HepG2 (cell line): ENCODE measurements around the gene PTK7. TPM values are rescaled to one million over a fixed set of nuclear protein-coding genes. Genes with fewer than 3 reads are reported as not detected.

Experiments used
- STAT6 ChIP-seq: sonication (generic); formaldehyde crosslinking; IDR thresholded peaks from 2 replicates; pipeline ENCODE4 v1.4.0; 2020; ENCODE audit warnings: missing genetic modification reagents, mild to moderate bottlenecking, borderline replicate concordance
- ZNF646 ChIP-seq: sonication (generic); formaldehyde crosslinking; IDR thresholded peaks from 2 replicates; pipeline ENCODE4 v1.9.0; 2021; ENCODE audit warnings: mild to moderate bottlenecking, missing genetic modification reagents
- polyA plus RNA-seq, 8 experiments: library from polyadenylated mRNA; depleted of rRNA in 3 of 8; stranded (reverse) in 7 of 8; unstranded in 1 of 8; fragments of >200 nt; fragmentation: Illumina TruSeq in 4 of 8; extraction: Trizol in 4 of 8; gene quantifications; 2 replicates each; pipeline versions ENCODE4 v1.2.1 to v1.2.3, GENCODE V29; 2011 to 2016; ENCODE audit warnings: low read depth in 4 of 8, missing spikeins in 1 of 8, mixed read lengths in 1 of 8; ENCODE audit not compliant: insufficient read depth in 1 of 8
- total RNA-seq, 5 experiments: library from RNA; depleted of rRNA; stranded (reverse); fragments of >200 nt; fragmentation: Illumina TruSeq; extraction: Trizol; gene quantifications; 2 replicates each; pipeline ENCODE4 v1.2.3, GENCODE V29; 2016; ENCODE audit warnings: low read depth in 1 of 5
- TF ChIP-seq, protein P1 (sequence below): sonication (generic); formaldehyde crosslinking; IDR thresholded peaks from 2 replicates; pipeline ENCODE4; 2020; ENCODE audit warnings: missing genetic modification reagents, mild to moderate bottlenecking, borderline replicate concordance
- TF ChIP-seq, protein P2 (sequence below): sonication (generic); formaldehyde crosslinking; IDR thresholded peaks from 2 replicates; pipeline ENCODE4 v1.4.0; 2020; ENCODE audit warnings: mild to moderate bottlenecking, missing genetic modification reagents

PTK7 gene
- total and polyA plus RNA-seq, 2 of the 13 experiments (the other 11 are each of a cell fraction or from before 2014, with no cell fraction given) = 98.5 to 99.8 TPM

DNA sequence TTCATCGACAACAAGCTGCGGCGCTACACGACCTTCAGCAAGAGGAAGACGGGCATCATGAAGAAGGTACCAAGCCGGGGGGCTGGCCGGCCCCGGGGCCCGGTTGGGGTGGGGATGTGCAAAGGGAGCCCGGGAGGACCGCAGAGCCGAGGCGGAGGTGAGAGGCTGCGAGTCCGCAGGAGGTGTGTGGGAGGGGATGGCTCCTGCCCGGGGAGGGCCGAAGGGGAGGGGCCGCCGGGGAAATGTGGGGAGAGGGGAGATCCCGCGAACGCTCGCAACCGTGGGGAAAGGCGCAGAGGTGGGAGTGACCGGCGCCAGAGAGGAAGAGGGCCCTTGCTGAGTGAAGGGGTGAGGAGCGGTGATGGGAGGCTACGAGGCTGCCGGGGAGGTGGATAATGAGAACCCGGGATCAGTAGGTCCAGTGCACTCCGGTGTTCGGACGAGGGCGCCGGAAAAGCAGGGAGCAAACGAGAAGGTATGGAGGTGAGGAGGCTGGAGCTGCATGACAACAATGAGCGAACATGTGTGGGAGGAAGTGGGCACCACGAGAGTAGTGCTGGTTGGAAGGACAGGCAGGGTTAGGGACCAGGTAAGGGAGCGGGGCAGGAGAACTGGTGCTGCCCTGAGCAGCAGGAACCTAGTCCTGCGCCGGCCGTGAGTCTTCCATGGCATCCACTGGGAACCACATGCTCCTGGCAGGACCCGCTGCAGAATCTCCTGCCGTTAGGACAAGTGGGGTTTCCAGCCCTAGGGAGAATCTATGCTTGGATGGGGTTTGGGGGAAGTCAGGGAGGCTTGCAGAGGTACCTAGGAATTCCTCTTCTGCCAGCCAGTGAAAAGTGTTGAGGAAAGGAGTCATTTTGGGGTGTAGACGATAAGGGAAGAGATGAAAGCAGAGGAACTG, 96.2 kb downstream of the PTK7 start (continued):
- TF ChIP-seq STAT6 (CRISPR knock-in tag) (no peak), ZNF646 (no peak)
- TF ChIP-seq, protein P1, sequence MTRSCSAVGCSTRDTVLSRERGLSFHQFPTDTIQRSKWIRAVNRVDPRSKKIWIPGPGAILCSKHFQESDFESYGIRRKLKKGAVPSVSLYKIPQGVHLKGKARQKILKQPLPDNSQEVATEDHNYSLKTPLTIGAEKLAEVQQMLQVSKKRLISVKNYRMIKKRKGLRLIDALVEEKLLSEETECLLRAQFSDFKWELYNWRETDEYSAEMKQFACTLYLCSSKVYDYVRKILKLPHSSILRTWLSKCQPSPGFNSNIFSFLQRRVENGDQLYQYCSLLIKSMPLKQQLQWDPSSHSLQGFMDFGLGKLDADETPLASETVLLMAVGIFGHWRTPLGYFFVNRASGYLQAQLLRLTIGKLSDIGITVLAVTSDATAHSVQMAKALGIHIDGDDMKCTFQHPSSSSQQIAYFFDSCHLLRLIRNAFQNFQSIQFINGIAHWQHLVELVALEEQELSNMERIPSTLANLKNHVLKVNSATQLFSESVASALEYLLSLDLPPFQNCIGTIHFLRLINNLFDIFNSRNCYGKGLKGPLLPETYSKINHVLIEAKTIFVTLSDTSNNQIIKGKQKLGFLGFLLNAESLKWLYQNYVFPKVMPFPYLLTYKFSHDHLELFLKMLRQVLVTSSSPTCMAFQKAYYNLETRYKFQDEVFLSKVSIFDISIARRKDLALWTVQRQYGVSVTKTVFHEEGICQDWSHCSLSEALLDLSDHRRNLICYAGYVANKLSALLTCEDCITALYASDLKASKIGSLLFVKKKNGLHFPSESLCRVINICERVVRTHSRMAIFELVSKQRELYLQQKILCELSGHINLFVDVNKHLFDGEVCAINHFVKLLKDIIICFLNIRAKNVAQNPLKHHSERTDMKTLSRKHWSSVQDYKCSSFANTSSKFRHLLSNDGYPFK (CRISPR knock-in tag) = peak; percentile 56; the same call in 1 of the 2 replicates
- TF ChIP-seq, protein P2, sequence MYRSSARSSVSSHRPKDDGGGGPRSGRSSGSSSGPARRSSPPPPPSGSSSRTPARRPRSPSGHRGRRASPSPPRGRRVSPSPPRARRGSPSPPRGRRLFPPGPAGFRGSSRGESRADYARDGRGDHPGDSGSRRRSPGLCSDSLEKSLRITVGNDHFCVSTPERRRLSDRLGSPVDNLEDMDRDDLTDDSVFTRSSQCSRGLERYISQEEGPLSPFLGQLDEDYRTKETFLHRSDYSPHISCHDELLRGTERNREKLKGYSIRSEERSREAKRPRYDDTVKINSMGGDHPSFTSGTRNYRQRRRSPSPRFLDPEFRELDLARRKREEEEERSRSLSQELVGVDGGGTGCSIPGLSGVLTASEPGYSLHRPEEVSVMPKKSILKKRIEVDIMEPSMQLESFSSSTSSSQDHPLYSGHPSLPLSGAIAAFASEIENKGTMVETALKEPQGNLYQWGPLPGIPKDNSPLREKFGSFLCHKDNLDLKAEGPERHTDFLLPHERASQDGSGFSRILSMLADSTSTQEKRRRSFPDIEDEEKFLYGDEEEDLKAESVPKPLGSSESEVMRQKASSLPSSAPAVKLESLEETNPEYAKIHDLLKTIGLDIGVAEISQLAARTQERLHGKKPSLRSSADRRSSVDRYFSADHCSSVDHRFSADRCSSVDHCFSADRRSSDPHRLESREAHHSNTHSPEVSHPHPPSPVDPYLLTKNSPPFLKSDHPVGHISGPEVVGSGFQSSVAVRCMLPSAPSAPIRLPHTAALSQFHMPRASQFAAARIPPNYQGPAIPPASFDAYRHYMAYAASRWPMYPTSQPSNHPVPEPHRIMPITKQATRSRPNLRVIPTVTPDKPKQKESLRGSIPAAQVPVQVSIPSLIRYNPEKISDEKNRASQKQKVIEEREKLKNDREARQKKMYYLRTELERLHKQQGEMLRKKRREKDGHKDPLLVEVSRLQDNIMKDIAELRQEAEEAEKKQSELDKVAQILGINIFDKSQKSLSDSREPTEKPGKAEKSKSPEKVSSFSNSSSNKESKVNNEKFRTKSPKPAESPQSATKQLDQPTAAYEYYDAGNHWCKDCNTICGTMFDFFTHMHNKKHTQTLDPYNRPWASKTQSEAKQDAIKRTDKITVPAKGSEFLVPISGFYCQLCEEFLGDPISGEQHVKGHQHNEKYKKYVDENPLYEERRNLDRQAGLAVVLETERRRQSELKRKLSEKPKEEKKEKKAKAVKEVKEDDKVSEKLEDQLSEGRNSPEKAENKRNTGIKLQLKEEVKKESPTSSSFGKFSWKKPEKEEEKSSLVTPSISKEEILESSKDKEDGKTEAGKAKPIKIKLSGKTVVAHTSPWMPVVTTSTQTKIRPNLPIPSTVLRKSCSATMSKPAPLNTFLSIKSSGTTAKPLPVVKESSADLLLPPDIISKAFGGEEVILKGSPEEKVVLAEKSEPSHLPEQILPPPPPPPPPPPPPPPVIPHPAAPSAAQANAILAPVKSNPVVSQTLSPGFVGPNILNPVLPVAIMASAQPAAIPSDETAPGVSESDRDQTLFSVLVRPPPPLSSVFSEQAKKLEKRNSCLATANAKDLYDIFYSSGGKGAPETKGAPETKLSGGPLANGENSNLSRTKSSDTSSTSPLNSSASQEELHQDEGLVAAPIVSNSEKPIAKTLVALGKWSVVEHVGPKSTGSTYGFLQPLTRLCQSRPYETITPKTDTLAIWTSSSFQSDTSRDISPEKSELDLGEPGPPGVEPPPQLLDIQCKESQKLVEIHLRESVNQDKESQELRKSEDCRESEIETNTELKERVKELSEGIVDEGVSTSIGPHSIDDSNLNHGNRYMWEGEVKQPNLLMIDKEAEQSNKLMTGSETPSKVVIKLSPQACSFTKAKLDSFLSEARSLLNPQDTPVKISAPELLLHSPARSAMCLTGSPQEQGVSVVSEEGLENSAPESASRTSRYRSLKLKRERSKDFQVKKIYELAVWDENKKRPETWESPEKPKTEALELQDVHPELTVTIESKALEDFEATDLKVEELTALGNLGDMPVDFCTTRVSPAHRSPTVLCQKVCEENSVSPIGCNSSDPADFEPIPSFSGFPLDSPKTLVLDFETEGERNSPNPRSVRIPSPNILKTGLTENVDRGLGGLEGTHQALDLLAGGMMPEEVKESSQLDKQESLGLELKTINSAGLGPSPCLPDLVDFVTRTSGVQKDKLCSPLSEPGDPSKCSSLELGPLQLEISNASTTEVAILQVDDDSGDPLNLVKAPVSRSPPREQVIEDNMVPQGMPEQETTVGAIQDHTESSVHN (CRISPR knock-in tag) = no peak
